HG03571 (cell line): Measurements from ENCODE around the gene ACAA1.
"Not testable (repeated sequence)": the region's sequence is repeated elsewhere in the genome, so short reads cannot be mapped to it uniquely, and the experiment has no call there.

Experiments
- ATAC-seq: cut with Tn5 transposase; IDR thresholded peaks from one replicate; pipeline ENCODE4 v1.9.1; 2021; ENCODE audit not compliant: unreplicated experiment

Gene ACAA1

GRCh38 chr3:38083871-38084333 is 53.0 kb downstream of the ACAA1 start:
- ATAC-seq = no peak

DNA sequence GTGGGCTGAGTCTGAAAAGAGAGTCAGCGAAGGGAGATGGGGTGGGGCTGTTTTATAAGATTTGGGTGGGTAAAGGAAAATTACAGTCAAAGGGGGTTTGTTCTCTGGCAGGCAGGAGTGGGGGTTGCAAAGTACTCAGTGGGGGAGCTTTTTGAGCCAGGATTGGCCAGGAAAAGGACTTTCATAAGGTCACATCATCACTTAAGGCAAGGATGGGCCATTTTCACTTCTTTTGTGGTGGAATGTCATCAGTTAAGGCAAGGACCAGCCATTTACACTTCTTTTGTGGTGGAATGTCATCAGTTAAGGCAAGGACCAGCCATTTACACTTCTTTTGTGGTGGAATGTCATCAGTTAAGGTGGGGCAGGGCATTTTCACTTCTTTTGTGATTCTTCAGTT is 53.7 kb downstream of the ACAA1 start:
- ATAC-seq = not testable (repeated sequence)

- ATAC-seq = not testable (repeated sequence)
Observed at GRCh38 chr3:38082296-38082695, 54.6 kb downstream of the ACAA1 start.

- ATAC-seq = not testable (repeated sequence)
Observed at GRCh38 chr3:38077073-38077472, 59.9 kb downstream of the ACAA1 start.
